NOMO-1 (cell line): ENCODE measurements around the gene GRAMD1B.
"Not testable (repeated sequence)": the region's sequence is repeated elsewhere in the genome, so short reads cannot be mapped to it uniquely, and the experiment has no call there.

Experiments
- DNase-seq, 2 experiments: peaks; one replicate each; lab custom pipeline; 2025; ENCODE audit not compliant: unreplicated experiment in 2 of 2; lab: John Stamatoyannopoulos, UW

Gene GRAMD1B

GRCh38 chr11:123494195-123495050, 64.4 kb downstream of the GRAMD1B start:
- no peak for DNase-seq

- no peak for DNase-seq
Observed at GRCh38 chr11:123504401-123504800, 74.3 kb downstream of the GRAMD1B start.

- DNase-seq, result no peak
Observed at GRCh38 chr11:123505546-123506299, 75.7 kb downstream of the GRAMD1B start.

- DNase-seq, result no peak
Observed at GRCh38 chr11:123507043-123507442, 77.0 kb downstream of the GRAMD1B start.

- DNase-seq, result no peak
Observed at GRCh38 chr11:123509737-123510578, 79.9 kb downstream of the GRAMD1B start.

- DNase-seq, result no peak
Observed at GRCh38 chr11:123510579-123510905, 80.5 kb downstream of the GRAMD1B start.

GRCh38 chr11:123511037-123511870, 81.2 kb downstream of the GRAMD1B start:
- peak; percentile 62 to 72 for DNase-seq

- not testable (repeated sequence) for DNase-seq
Observed at GRCh38 chr11:123513309-123513708, 83.2 kb downstream of the GRAMD1B start.

- no peak for DNase-seq
Observed at GRCh38 chr11:123516238-123516637, 86.2 kb downstream of the GRAMD1B start.

- no peak for DNase-seq
Observed at GRCh38 chr11:123517559-123518364, 87.7 kb downstream of the GRAMD1B start.

GRCh38 chr11:123518496-123519054, 88.5 kb downstream of the GRAMD1B start:
- DNase-seq, result no peak

GRCh38 chr11:123519055-123519796, 89.2 kb downstream of the GRAMD1B start:
- DNase-seq, result no peak

GRCh38 chr11:123519797-123520193, 89.7 kb downstream of the GRAMD1B start:
- no peak for DNase-seq

GRCh38 chr11:123520476-123520875, 90.4 kb downstream of the GRAMD1B start:
- not testable (repeated sequence) for DNase-seq

- DNase-seq, result no peak
Observed at GRCh38 chr11:123521001-123521400, 90.9 kb downstream of the GRAMD1B start.

- DNase-seq, result no peak
Observed at GRCh38 chr11:123521930-123522329, 91.9 kb downstream of the GRAMD1B start.

GRCh38 chr11:123523539-123523938, 93.5 kb downstream of the GRAMD1B start:
- DNase-seq, result no peak

GRCh38 chr11:123525097-123525496, 95.0 kb downstream of the GRAMD1B start:
- no peak for DNase-seq
